ENCODE data around the gene SMG6. TPM values are rescaled to one million over a fixed set of nuclear protein-coding genes. Genes with fewer than 3 reads are reported as not detected.
"Not testable (repeated sequence)": the region's sequence is repeated elsewhere in the genome, so short reads cannot be mapped to it uniquely, and the experiment has no call there.

The SMG6 gene
- total RNA-seq, 1 donor from 2014 or later, result 75.5 TPM

GRCh38 chr17:2178798-2179501 lies 124.6 kb downstream of the SMG6 start:
- DNase-seq (ENCODE audit: low read depth), result no peak

- DNase-seq (ENCODE audit: low read depth), result peak; percentile 57
Observed at GRCh38 chr17:2177235-2177811, 126.3 kb downstream of the SMG6 start.

GRCh38 chr17:2176499-2177169 lies 127.0 kb downstream of the SMG6 start:
- no peak for DNase-seq (ENCODE audit: low read depth)

GRCh38 chr17:2175294-2175628 lies 128.3 kb downstream of the SMG6 start:
- DNase-seq (ENCODE audit: low read depth), result no peak

GRCh38 chr17:2174468-2175293 lies 128.9 kb downstream of the SMG6 start:
- DNase-seq (ENCODE audit: low read depth), result no peak

GRCh38 chr17:2174014-2174413 lies 129.6 kb downstream of the SMG6 start:
- DNase-seq (ENCODE audit: low read depth), result no peak

- DNase-seq (ENCODE audit: low read depth), result no peak
Observed at GRCh38 chr17:2172999-2173398, 130.6 kb downstream of the SMG6 start.

GRCh38 chr17:2172077-2172851 lies 131.3 kb downstream of the SMG6 start:
- DNase-seq (ENCODE audit: low read depth), result peak; percentile 40

GRCh38 chr17:2171702-2172076 lies 131.9 kb downstream of the SMG6 start:
- DNase-seq (ENCODE audit: low read depth), result no peak

- DNase-seq (ENCODE audit: low read depth), result no peak
Observed at GRCh38 chr17:2170023-2170422, 133.6 kb downstream of the SMG6 start.

GRCh38 chr17:2165723-2166122 lies 137.9 kb downstream of the SMG6 start:
- DNase-seq (ENCODE audit: low read depth), result not testable (repeated sequence)

GRCh38 chr17:2158396-2158780 lies 145.2 kb downstream of the SMG6 start:
- no peak for DNase-seq (ENCODE audit: low read depth)

GRCh38 chr17:2157675-2158395 lies 145.8 kb downstream of the SMG6 start:
- peak; percentile 85 for DNase-seq (ENCODE audit: low read depth)

GRCh38 chr17:2157081-2157480 lies 146.5 kb downstream of the SMG6 start:
- no peak for DNase-seq (ENCODE audit: low read depth)

- DNase-seq (ENCODE audit: low read depth), result no peak
Observed at GRCh38 chr17:2156666-2157065, 146.9 kb downstream of the SMG6 start.

GRCh38 chr17:2155573-2155972 lies 148.0 kb downstream of the SMG6 start:
- no peak for DNase-seq (ENCODE audit: low read depth)

GRCh38 chr17:2151358-2152033 lies 152.1 kb downstream of the SMG6 start:
- DNase-seq (ENCODE audit: low read depth), result peak; percentile 26

- DNase-seq (ENCODE audit: low read depth), result no peak
Observed at GRCh38 chr17:2150806-2151205, 152.8 kb downstream of the SMG6 start.

- no peak for DNase-seq (ENCODE audit: low read depth)
Observed at GRCh38 chr17:2149934-2150333, 153.7 kb downstream of the SMG6 start.

- no peak for DNase-seq (ENCODE audit: low read depth)
Observed at GRCh38 chr17:2146132-2146871, 157.3 kb downstream of the SMG6 start.

Data from renal cortical epithelial cell (primary cell).